AG04450 (cell line): ENCODE results near the gene GULP1. TPM values are rescaled to one million over a fixed set of nuclear protein-coding genes. Genes with fewer than 3 reads are reported as not detected.

Experiments used
- CTCF ChIA-PET: fragments of 300-600, 350-600 bp; formaldehyde crosslinking; extraction: SDS; loops from one replicate; lab custom pipeline; 2022; ENCODE audit warnings: antibody characterized with exemption, inconsistent platforms; lab: Charles Lee
- POLR2A ChIA-PET: fragments of 350-600 bp; formaldehyde crosslinking; extraction: SDS; loops from one replicate; lab custom pipeline; 2021; ENCODE audit warnings: antibody characterized with exemption, inconsistent platforms; lab: Yijun Ruan, JAX
- DNase-seq: peaks from one replicate; pipeline ENCODE4 v3.0.0-alpha.2; 2011; ENCODE audit warnings: low read depth, low spot score
- H3K27ac ChIP-seq: one replicate; pipeline ENCODE4 v1.5.1; 2012; ENCODE audit warnings: low read depth, low read length, control low read depth
- H3K27me3 ChIP-seq: one replicate; pipeline ENCODE4 v1.6.0; 2012; ENCODE audit warnings: low read length; ENCODE audit not compliant: control insufficient read depth, insufficient read depth
- H3K4me3 ChIP-seq: 2 replicates; pipeline ENCODE4 v1.5.1; 2011; ENCODE audit warnings: mild to moderate bottlenecking, low read depth, low read length, control low read depth
- H3K9me3 ChIP-seq: 2 replicates; pipeline ENCODE4 v1.5.1; 2012; ENCODE audit warnings: low read length; ENCODE audit not compliant: control insufficient read depth, insufficient read depth
- CTCF ChIP-seq: IDR thresholded peaks from 2 replicates; pipeline ENCODE4 v1.5.1; 2011; ENCODE audit warnings: low read depth, low read length, control low read depth, inconsistent platforms
- polyA plus RNA-seq: library from polyadenylated mRNA; depleted of rRNA; stranded (reverse); fragments of >200 nt; gene quantifications from 2 replicates; pipeline ENCODE4 v1.2.3, GENCODE V29; 2011

GULP1 gene
- polyA plus RNA-seq, 1 experiment = 44.7 TPM

GRCh38 chr2:188414869-188415753 lies 123.4 kb downstream of the GULP1 start:
- no peak for DNase-seq
- POLR2A ChIA-PET = no interaction called here
- CTCF ChIA-PET = no interaction called here
- Histone ChIP-seq H3K9me3 (no peaks in the 10 kb centered on the region; the same call in 1 of the 2 replicates), H3K27ac (no peak overlapping the region), H3K4me3 (no peak overlapping the region), H3K27me3 (no peaks in the 10 kb centered on the region)
- no peak for TF ChIP-seq CTCF

GRCh38 chr2:188415754-188416083 lies 124.0 kb downstream of the GULP1 start:
- no peak overlapping the region for H3K4me3 ChIP-seq
- no peak overlapping the region for H3K27ac ChIP-seq
- no peaks in the 10 kb centered on the region; the same call in 1 of the 2 replicates for H3K9me3 ChIP-seq
- POLR2A ChIA-PET = no interaction called here
- CTCF ChIA-PET = no interaction called here
- no peaks in the 10 kb centered on the region for H3K27me3 ChIP-seq
- no peak for DNase-seq
- no peak for TF ChIP-seq CTCF

GRCh38 chr2:188416367-188416766 lies 124.7 kb downstream of the GULP1 start:
- Histone ChIP-seq H3K27ac (no peak overlapping the region), H3K9me3 (no peaks in the 10 kb centered on the region; the same call in 1 of the 2 replicates), H3K27me3 (no peaks in the 10 kb centered on the region), H3K4me3 (no peak overlapping the region)
- ChIA-PET POLR2A (no interaction called here), CTCF (no interaction called here)
- DNase-seq = no peak
- no peak for TF ChIP-seq CTCF

GRCh38 chr2:188422726-188423125 lies 131.1 kb downstream of the GULP1 start:
- no peak overlapping the region for H3K27ac ChIP-seq
- H3K4me3 ChIP-seq = no peak overlapping the region
- no peak for DNase-seq
- TF ChIP-seq CTCF = no peak
- CTCF ChIA-PET = no interaction called here
- POLR2A ChIA-PET = interaction anchor here (0.5 kb wide), 1 partner anchor 61 kb away, joined by 3 read pairs; no protein-coding TSS in a partner anchor
- H3K9me3 ChIP-seq = no peaks in the 10 kb centered on the region; the same call in 1 of the 2 replicates
- no peaks in the 10 kb centered on the region for H3K27me3 ChIP-seq

- TF ChIP-seq CTCF = no peak
- ChIA-PET POLR2A (no interaction called here), CTCF (interaction anchor here (0.6 kb wide), 1 partner anchor 11 kb away, joined by 4 read pairs; no protein-coding TSS in a partner anchor)
- Histone ChIP-seq H3K4me3 (no peak overlapping the region), H3K27me3 (no peaks in the 10 kb centered on the region), H3K27ac (no peak overlapping the region), H3K9me3 (no peaks in the 10 kb centered on the region; the same call in 1 of the 2 replicates)
- no peak for DNase-seq
Observed at GRCh38 chr2:188425266-188425665, 133.6 kb downstream of the GULP1 start.
